Activated naive CD8-positive, alpha-beta T cell treated with anti-CD3 and anti-CD28 coated beads, Interleukin-2, amount 50 U/mL, for 24 hours (primary cell): ENCODE results near the gene BORA.
"Not testable (repeated sequence)": the region's sequence is repeated elsewhere in the genome, so short reads cannot be mapped to it uniquely, and the experiment has no call there.

ENCODE experiments used
- ATAC-seq: fragments of 150-1000 bp; cut with Tn5 transposase; one replicate; pipeline ENCODE4 v1.10.0; 2021
- DNase-seq: peaks from one replicate; pipeline ENCODE4 v3.0.0; 2021
- H3K27ac Mint-ChIP-seq: one replicate; pipeline ENCODE4 v1.8.0; 2021; ENCODE audit warnings: mild to moderate bottlenecking, mixed read lengths
- H3K27me3 Mint-ChIP-seq: one replicate; pipeline ENCODE4 v1.8.0; 2021; ENCODE audit warnings: mixed read lengths
- H3K36me3 Mint-ChIP-seq: one replicate; pipeline ENCODE4 v1.8.0; 2021; ENCODE audit warnings: low read depth, mixed read lengths
- H3K4me1 Mint-ChIP-seq: one replicate; pipeline ENCODE4 v1.8.0; 2021; ENCODE audit warnings: mixed read lengths
- H3K4me3 Mint-ChIP-seq: one replicate; pipeline ENCODE4 v1.8.0; 2021; ENCODE audit warnings: mild to moderate bottlenecking, moderate library complexity, mixed read lengths
- H3K9me3 Mint-ChIP-seq: one replicate; pipeline ENCODE4 v1.8.0; 2021; ENCODE audit warnings: mixed read lengths

The BORA gene

DNA sequence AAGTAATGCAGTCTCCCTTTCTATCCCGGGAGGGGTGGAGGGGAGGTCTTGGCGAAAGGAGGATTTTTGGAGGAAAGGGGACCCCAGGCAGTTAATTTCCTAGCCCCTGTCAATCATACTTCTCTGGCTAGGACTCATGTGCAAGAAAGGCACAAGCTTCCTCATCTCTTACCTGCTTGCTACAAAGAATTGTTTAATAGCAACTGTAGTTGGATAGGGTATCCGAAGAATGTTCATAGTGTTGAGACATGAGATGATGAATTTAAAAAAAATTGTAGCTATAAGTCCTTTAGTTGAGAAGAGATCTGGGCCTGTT lies 525 bp downstream of the BORA start:
- Mint-ChIP-seq H3K4me1 (peaks cover 53% of the 10 kb centered on the region), H3K4me3 (peak overlapping the region; percentile 89), H3K9me3 (no peaks in the 10 kb centered on the region), H3K36me3 (peaks cover 47% of the 10 kb centered on the region), H3K27ac (peak overlapping the region; percentile 92), H3K27me3 (peaks cover 2% of the 10 kb centered on the region)
- ATAC-seq, result no peak
- no peak for DNase-seq

DNA sequence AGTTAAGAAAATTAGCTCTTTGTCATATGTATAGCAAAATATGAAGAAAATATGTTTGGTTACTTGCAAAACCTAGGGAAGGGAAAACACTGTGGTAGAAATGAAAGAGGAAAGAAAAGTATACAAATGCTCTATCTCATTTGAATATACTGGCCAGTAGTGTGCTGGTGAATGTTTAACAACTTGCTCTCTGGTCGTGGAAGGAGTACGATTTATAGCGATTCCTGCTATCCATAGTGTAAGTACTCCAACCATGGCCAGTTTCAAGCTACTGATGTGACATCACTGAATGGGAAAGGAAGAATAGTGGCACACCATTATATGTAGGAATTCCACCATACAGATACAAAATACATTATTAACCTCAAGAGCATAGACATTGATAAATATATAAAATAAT lies 9.3 kb downstream of the BORA start:
- Mint-ChIP-seq H3K27ac (no peak overlapping the region), H3K36me3 (peaks cover 52% of the 10 kb centered on the region), H3K9me3 (no peaks in the 10 kb centered on the region), H3K4me3 (no peak overlapping the region), H3K27me3 (no peaks in the 10 kb centered on the region), H3K4me1 (peaks cover 5% of the 10 kb centered on the region)
- ATAC-seq, result no peak
- no peak for DNase-seq

GRCh38 chr13:72740015-72740414 lies 12.3 kb downstream of the BORA start:
- Mint-ChIP-seq H3K27me3 (no peaks in the 10 kb centered on the region), H3K36me3 (peaks cover 51% of the 10 kb centered on the region), H3K27ac (no peak overlapping the region), H3K9me3 (no peaks in the 10 kb centered on the region), H3K4me3 (no peak overlapping the region), H3K4me1 (peaks cover 5% of the 10 kb centered on the region)
- DNase-seq (no peak), ATAC-seq (no peak)

DNA sequence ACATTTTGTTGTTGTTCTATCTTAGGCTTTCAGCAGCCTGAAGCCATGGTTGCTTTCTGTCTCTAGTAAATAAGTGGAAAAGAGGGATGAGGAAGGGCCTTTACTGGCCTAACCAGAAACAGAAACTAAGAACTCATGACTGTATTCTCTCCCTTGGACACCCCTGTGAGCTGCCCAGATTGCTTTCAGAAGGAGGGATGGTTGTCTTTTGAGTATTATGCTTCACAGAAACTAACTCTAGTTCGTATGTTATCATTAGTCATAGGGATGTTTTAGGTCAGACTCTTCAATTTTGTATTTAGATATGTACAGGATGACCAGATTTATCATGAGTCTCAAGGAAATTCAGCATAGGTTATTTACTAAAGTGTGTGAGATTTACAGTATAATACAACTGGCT lies 17.5 kb downstream of the BORA start:
- peak; percentile 54 for ATAC-seq
- DNase-seq, result no peak
- Mint-ChIP-seq H3K4me1 (peaks cover 5% of the 10 kb centered on the region), H3K9me3 (no peaks in the 10 kb centered on the region), H3K27me3 (no peaks in the 10 kb centered on the region), H3K27ac (peak overlapping the region; percentile 42), H3K36me3 (peaks cover 52% of the 10 kb centered on the region), H3K4me3 (no peak overlapping the region)

GRCh38 chr13:72751220-72751619 lies 23.5 kb downstream of the BORA start:
- peaks cover 9% of the 10 kb centered on the region for H3K9me3 Mint-ChIP-seq
- no peak for DNase-seq
- H3K27ac Mint-ChIP-seq, result no peak overlapping the region
- ATAC-seq, result no peak
- no peak overlapping the region for H3K4me3 Mint-ChIP-seq
- peaks cover 71% of the 10 kb centered on the region for H3K36me3 Mint-ChIP-seq
- H3K27me3 Mint-ChIP-seq, result no peaks in the 10 kb centered on the region
- peaks cover 5% of the 10 kb centered on the region for H3K4me1 Mint-ChIP-seq

GRCh38 chr13:72754111-72754510 lies 26.4 kb downstream of the BORA start:
- no peak for ATAC-seq
- Mint-ChIP-seq H3K36me3 (peaks cover 58% of the 10 kb centered on the region), H3K27ac (no peak overlapping the region), H3K4me3 (no peak overlapping the region), H3K9me3 (peaks cover 9% of the 10 kb centered on the region), H3K27me3 (no peaks in the 10 kb centered on the region), H3K4me1 (no peaks in the 10 kb centered on the region)
- no peak for DNase-seq

GRCh38 chr13:72757792-72758535 lies 30.2 kb downstream of the BORA start:
- Mint-ChIP-seq H3K4me1 (no peaks in the 10 kb centered on the region), H3K9me3 (no peaks in the 10 kb centered on the region), H3K36me3 (peaks cover 52% of the 10 kb centered on the region), H3K27me3 (no peaks in the 10 kb centered on the region), H3K4me3 (no peak overlapping the region), H3K27ac (no peak overlapping the region)
- ATAC-seq, result peak; percentile 52
- no peak for DNase-seq

DNA sequence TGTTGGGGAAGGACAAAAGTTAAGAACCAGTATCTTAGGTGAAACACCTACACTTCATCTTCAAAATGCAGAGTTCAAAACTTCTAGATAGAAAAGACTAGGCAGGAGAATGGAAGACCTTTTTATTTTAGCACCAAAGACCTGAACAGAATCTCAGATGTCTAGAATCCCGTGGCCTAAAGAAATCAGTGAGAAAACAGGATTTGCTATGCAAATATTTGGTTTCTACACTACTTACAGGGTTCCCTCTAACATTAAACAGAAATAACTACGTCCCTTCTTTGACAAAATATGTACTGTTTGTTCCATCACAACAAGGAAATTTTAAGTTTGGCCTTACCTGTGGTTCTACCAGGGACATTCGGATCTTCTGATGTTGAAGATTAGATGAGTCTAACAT lies 32.5 kb downstream of the BORA start:
- Mint-ChIP-seq H3K4me3 (no peak overlapping the region), H3K36me3 (peaks cover 54% of the 10 kb centered on the region), H3K4me1 (no peaks in the 10 kb centered on the region), H3K27ac (no peak overlapping the region), H3K27me3 (no peaks in the 10 kb centered on the region), H3K9me3 (no peaks in the 10 kb centered on the region)
- ATAC-seq, result no peak
- DNase-seq, result no peak

DNA sequence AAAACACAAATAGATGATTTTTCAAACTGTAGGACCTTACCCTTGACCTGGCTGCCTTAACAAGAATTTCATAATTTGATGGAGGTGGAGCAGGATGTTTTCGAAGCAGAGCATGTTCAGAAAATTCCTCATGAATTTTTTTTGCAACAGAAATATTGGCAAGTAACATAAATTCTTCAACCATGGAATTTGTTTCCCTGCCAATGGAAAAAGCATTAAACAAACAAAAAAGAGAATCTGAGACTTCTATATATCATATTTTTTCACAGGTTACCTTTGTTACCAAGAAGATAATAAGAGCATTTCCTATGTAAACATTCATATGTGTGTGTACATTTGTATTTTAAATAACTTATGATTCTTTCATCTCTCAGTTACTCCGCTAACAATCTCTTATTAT lies 35.7 kb downstream of the BORA start:
- Mint-ChIP-seq H3K36me3 (peaks cover 72% of the 10 kb centered on the region), H3K9me3 (no peaks in the 10 kb centered on the region), H3K4me1 (no peaks in the 10 kb centered on the region), H3K27me3 (no peaks in the 10 kb centered on the region), H3K4me3 (no peak overlapping the region), H3K27ac (no peak overlapping the region)
- ATAC-seq (no peak), DNase-seq (no peak)

GRCh38 chr13:72774019-72774418 lies 46.3 kb downstream of the BORA start:
- DNase-seq (no peak), ATAC-seq (no peak)
- no peak overlapping the region for H3K4me3 Mint-ChIP-seq
- H3K4me1 Mint-ChIP-seq, result peaks cover 16% of the 10 kb centered on the region
- H3K27me3 Mint-ChIP-seq, result no peaks in the 10 kb centered on the region
- H3K36me3 Mint-ChIP-seq, result peaks cover 67% of the 10 kb centered on the region
- H3K9me3 Mint-ChIP-seq, result no peaks in the 10 kb centered on the region
- no peak overlapping the region for H3K27ac Mint-ChIP-seq

- Mint-ChIP-seq H3K4me1 (peaks cover 65% of the 10 kb centered on the region), H3K36me3 (peaks cover 41% of the 10 kb centered on the region)
Observed at GRCh38 chr13:72781451-72782439, 54.0 kb downstream of the BORA start, which contains the start of the genes DIS3 and PIBF1. Gene DIS3 (minus strand): TSS chr13:72781900. CDS start chr13:72781832, 68 bp downstream. Gene PIBF1 (plus strand): TSS chr13:72782133. CDS start chr13:72783470, 1,337 bp downstream.

DNA sequence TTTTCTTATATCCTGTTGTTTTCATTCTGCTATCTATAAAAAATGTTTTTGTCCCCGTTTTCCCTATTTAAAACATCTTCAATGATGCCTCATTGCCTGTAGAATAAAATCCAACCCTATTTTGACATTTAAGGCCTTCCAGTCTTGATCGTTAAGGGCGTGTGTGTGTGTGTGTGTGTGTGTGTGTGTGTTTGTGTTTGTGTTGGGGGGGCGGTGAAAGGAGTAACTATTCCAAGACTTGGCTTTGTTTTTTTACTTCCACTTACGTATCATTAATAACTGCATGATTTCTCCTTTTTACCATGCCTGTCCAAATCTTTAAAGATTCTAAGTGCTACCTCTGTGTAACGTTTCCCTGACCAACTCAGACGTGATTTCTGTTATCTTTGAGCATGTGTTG lies 55.0 kb downstream of the BORA start:
- DNase-seq, result no peak
- H3K27ac Mint-ChIP-seq, result peak overlapping the region; percentile 98
- H3K27me3 Mint-ChIP-seq, result no peaks in the 10 kb centered on the region
- H3K9me3 Mint-ChIP-seq, result no peaks in the 10 kb centered on the region
- ATAC-seq, result no peak
- peaks cover 35% of the 10 kb centered on the region for H3K36me3 Mint-ChIP-seq
- H3K4me3 Mint-ChIP-seq, result peak overlapping the region; percentile 96
- peaks cover 58% of the 10 kb centered on the region for H3K4me1 Mint-ChIP-seq

More at GRCh38 chr13:72781451-72782439, 54.0 kb downstream of the BORA start, which contains the start of the genes DIS3 and PIBF1:
- H3K4me3 Mint-ChIP-seq, result peak within 1 kb of the TSS; percentile 96
- ATAC-seq (peak; percentile 98), DNase-seq (peak; percentile 96)
- peak within 1 kb of the TSS; percentile 98 for H3K27ac Mint-ChIP-seq
- no peaks in the 10 kb centered on the region for H3K27me3 Mint-ChIP-seq
- no peaks in the 10 kb centered on the region for H3K9me3 Mint-ChIP-seq

GRCh38 chr13:72784679-72785078 lies 57.0 kb downstream of the BORA start:
- DNase-seq, ATAC-seq, H3K4me3 Mint-ChIP-seq, H3K27ac Mint-ChIP-seq, H3K9me3 Mint-ChIP-seq, H3K27me3 Mint-ChIP-seq: not testable (repeated sequence)
- H3K36me3 Mint-ChIP-seq, result peaks cover 32% of the 10 kb centered on the region
- peaks cover 47% of the 10 kb centered on the region for H3K4me1 Mint-ChIP-seq

GRCh38 chr13:72788831-72789230 lies 61.1 kb downstream of the BORA start:
- peaks cover 20% of the 10 kb centered on the region for H3K4me1 Mint-ChIP-seq
- DNase-seq (no peak), ATAC-seq (no peak)
- no peaks in the 10 kb centered on the region for H3K27me3 Mint-ChIP-seq
- no peak overlapping the region for H3K27ac Mint-ChIP-seq
- peaks cover 4% of the 10 kb centered on the region for H3K9me3 Mint-ChIP-seq
- H3K36me3 Mint-ChIP-seq, result peaks cover 44% of the 10 kb centered on the region
- no peak overlapping the region for H3K4me3 Mint-ChIP-seq

DNA sequence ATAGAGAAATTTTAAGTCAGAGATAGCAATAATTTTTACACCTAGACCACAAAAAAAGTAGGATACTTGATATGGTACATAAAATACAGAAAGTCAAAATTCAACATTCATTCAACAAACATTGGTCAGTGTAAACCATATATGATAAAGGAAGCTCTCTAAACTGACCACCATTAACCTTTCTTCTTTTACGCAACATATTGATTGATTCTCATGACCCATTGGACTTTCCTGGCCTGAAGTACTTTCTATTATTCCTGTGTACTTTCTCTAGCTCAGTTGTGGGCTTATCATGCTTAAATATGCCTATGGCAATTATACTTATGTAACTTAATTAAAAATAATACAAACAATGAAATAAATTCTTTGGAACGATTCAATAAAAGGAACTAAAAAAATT lies 64.9 kb downstream of the BORA start:
- H3K36me3 Mint-ChIP-seq, result peaks cover 57% of the 10 kb centered on the region
- H3K4me1 Mint-ChIP-seq, result peaks cover 4% of the 10 kb centered on the region
- H3K27ac Mint-ChIP-seq, result no peak overlapping the region
- ATAC-seq, result no peak
- H3K4me3 Mint-ChIP-seq, result no peak overlapping the region
- no peaks in the 10 kb centered on the region for H3K27me3 Mint-ChIP-seq
- DNase-seq, result no peak
- H3K9me3 Mint-ChIP-seq, result peaks cover 8% of the 10 kb centered on the region
